D721Med (cell line): ENCODE measurements around the gene GFM1.

Source experiments
- DNase-seq: peaks from one replicate; pipeline ENCODE4 v3.0.0; 2011; ENCODE audit warnings: low spot score; ENCODE audit not compliant: insufficient read length
- FAIRE-seq: peaks from 2 replicates; lab custom pipeline; 2011; peaks lifted over from hg19 to GRCh38; lab: Jason Lieb, UNC
- TF ChIP-seq, protein P1 (sequence below): IDR thresholded peaks from 2 replicates; pipeline ENCODE4 v1.5.1; 2012; ENCODE audit warnings: mild to moderate bottlenecking, control low read depth; ENCODE audit not compliant: insufficient read depth; ENCODE audit errors: missing control alignments

GFM1 gene

DNA sequence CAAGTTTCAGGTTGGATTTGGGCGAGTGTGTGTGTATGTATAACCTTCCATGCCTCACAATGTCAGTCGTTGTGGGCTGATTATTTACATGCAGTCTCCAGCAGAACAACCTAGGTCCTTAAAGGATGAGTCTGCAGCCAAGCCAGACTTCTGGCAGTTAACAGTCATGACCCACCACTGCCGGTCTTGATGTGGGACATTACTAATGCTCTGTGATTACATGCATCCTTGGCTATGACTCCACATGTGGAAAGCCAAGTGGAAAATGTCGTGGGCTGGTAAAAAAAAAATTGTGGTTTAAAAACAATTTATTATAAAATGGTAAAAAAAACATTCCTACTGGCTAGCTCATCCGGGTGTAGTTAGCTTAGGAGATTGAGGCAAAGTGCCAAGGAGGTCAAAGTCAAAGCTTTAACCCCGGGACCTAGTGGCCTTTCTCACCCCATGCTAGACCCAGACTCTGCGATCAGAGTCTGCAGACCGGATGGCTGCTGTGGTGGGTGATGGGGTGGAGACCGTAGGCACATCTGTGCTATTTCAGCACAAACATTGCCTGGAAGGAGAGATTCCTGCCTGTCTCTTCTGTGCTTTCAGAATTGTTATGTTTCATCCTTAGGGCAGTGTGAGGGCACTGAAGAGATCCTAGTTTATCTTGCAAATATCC lies 81.2 kb downstream of the GFM1 start:
- FAIRE-seq (no peak), DNase-seq (no peak)
- TF ChIP-seq, protein P1, sequence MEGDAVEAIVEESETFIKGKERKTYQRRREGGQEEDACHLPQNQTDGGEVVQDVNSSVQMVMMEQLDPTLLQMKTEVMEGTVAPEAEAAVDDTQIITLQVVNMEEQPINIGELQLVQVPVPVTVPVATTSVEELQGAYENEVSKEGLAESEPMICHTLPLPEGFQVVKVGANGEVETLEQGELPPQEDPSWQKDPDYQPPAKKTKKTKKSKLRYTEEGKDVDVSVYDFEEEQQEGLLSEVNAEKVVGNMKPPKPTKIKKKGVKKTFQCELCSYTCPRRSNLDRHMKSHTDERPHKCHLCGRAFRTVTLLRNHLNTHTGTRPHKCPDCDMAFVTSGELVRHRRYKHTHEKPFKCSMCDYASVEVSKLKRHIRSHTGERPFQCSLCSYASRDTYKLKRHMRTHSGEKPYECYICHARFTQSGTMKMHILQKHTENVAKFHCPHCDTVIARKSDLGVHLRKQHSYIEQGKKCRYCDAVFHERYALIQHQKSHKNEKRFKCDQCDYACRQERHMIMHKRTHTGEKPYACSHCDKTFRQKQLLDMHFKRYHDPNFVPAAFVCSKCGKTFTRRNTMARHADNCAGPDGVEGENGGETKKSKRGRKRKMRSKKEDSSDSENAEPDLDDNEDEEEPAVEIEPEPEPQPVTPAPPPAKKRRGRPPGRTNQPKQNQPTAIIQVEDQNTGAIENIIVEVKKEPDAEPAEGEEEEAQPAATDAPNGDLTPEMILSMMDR: no peak

GRCh38 chr3:158727206-158728060 lies 83.1 kb downstream of the GFM1 start:
- TF ChIP-seq, protein P1: peak; percentile 83
- DNase-seq: peak; percentile 57
- FAIRE-seq: no peak

- DNase-seq: no peak
- FAIRE-seq: no peak
- TF ChIP-seq, protein P1: no peak
Measured at GRCh38 chr3:158728061-158728377, 83.7 kb downstream of the GFM1 start.

GRCh38 chr3:158728851-158729250 lies 84.5 kb downstream of the GFM1 start:
- no peak for FAIRE-seq
- TF ChIP-seq, protein P1: no peak
- DNase-seq: no peak

DNA sequence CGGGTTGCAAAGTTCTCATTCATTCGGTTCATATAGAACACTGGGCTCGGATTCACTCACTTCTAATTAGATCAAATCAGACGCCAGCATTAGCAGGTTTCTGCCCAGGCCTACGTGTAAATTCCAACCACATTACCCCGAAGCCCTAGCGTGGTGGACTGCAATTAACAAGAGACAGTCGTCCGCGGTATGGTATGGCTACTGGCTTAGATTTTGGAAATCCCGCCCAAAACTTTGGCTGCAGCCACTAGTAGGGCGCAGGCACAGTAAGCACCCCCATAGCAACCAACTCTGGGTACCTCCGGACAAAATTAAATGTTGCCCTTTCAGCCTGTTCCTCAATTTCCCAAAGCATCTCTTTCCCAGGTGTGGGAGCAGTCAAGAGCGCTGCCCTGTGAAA lies 87.2 kb downstream of the GFM1 start:
- no peak for DNase-seq
- TF ChIP-seq, protein P1: no peak
- FAIRE-seq: no peak

DNA sequence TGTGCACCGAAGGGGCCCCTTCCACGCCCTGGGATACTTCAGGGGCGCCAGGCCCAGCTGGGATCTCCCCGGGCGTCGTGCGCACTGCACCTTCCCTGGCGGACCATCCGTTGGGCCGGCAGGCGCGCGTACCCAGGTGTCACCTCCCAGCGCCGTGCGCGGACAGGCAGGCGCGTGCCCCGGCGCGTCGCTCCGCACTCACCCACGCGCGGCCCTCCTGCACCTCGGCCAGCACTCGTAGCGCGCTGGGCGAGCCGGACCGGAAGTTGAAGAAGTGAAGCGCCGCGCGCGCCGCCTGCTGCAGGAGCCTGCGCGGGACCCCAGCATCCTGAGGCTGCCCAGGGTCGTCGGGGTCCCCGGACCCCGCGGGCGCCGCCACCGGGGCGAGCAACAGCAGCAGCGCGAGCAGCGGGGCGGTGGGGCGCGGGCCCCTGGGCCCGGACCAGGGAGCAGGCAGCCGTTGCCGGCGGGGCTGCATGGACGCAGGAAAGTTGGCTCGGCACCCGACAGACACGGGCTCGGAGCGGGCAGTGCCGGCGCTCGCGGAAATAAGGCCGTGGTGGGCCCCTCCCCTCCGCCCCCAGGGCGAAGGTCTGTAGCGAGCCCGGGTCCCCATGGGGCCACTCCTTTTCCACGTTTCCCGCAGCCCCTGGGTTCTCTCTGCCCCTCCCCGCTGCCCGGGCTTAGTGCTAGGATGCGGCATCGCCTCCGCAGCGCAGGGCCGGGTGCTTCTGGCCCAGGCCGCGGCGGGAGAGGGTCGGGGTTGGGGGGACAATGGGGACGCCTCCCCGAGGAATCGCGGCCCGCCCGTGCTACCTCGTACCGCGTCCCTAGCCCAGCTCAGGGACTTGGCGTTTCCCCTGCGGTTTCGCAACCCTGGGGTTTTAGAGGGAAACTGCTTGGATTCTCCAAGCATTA lies 87.9 kb downstream of the GFM1 start, which contains the start of gene RARRES1:
Gene RARRES1, minus strand, starts transcription at position 520 of the 918 bp plus-strand sequence. Its CDS starts 42 bp downstream, at position 478.
- TF ChIP-seq, protein P1: no peak
- DNase-seq (no peak), FAIRE-seq (no peak)
